HG03354 (cell line): Measurements from ENCODE around the gene MAGI1.
"Not testable (repeated sequence)": the region's sequence is repeated elsewhere in the genome, so short reads cannot be mapped to it uniquely, and the experiment has no call there.

ENCODE experiments used
- ATAC-seq: cut with Tn5 transposase; IDR thresholded peaks from one replicate; pipeline ENCODE4 v1.9.1; 2021; ENCODE audit warnings: mild to moderate bottlenecking; ENCODE audit not compliant: unreplicated experiment, poor library complexity, severe bottlenecking

MAGI1 gene

GRCh38 chr3:65919826-65920225, 118.9 kb downstream of the MAGI1 start:
- ATAC-seq: no peak

GRCh38 chr3:65915477-65915876, 123.2 kb downstream of the MAGI1 start:
- ATAC-seq: no peak

GRCh38 chr3:65914740-65915367, 123.9 kb downstream of the MAGI1 start:
- ATAC-seq: no peak

- no peak for ATAC-seq
Measured at GRCh38 chr3:65914032-65914739, 124.5 kb downstream of the MAGI1 start.

- ATAC-seq: no peak
Measured at GRCh38 chr3:65912647-65913046, 126.1 kb downstream of the MAGI1 start.

GRCh38 chr3:65908588-65908987, 130.1 kb downstream of the MAGI1 start:
- ATAC-seq: no peak

GRCh38 chr3:65907232-65908130, 131.2 kb downstream of the MAGI1 start:
- no peak for ATAC-seq

- no peak for ATAC-seq
Measured at GRCh38 chr3:65905771-65906170, 132.9 kb downstream of the MAGI1 start.

- no peak for ATAC-seq
Measured at GRCh38 chr3:65904016-65904415, 134.7 kb downstream of the MAGI1 start.

GRCh38 chr3:65902304-65902793, 136.4 kb downstream of the MAGI1 start:
- ATAC-seq: no peak

GRCh38 chr3:65901226-65901625, 137.5 kb downstream of the MAGI1 start:
- no peak for ATAC-seq

GRCh38 chr3:65899226-65899625, 139.5 kb downstream of the MAGI1 start:
- ATAC-seq: no peak

GRCh38 chr3:65897766-65898165, 141.0 kb downstream of the MAGI1 start:
- ATAC-seq: no peak

- ATAC-seq: no peak
Measured at GRCh38 chr3:65896321-65896720, 142.4 kb downstream of the MAGI1 start.

- ATAC-seq: no peak
Measured at GRCh38 chr3:65894679-65895453, 143.9 kb downstream of the MAGI1 start.

GRCh38 chr3:65894126-65894525, 144.6 kb downstream of the MAGI1 start:
- ATAC-seq: no peak

- ATAC-seq: no peak
Measured at GRCh38 chr3:65893631-65894030, 145.1 kb downstream of the MAGI1 start.

GRCh38 chr3:65891477-65891876, 147.2 kb downstream of the MAGI1 start:
- not testable (repeated sequence) for ATAC-seq

GRCh38 chr3:65890328-65890727, 148.4 kb downstream of the MAGI1 start:
- ATAC-seq: no peak

- no peak for ATAC-seq
Measured at GRCh38 chr3:65889707-65890099, 149.0 kb downstream of the MAGI1 start.
